GM21360 (cell line): ENCODE data around the gene LRCH1.
A peak's percentile ranks its signal among the peaks of the same experiment; 100 is the strongest.

Experiments used
- ATAC-seq: cut with Tn5 transposase; IDR thresholded peaks from one replicate; pipeline ENCODE4 v1.9.1; 2021; ENCODE audit warnings: mild to moderate bottlenecking, moderate library complexity; ENCODE audit not compliant: unreplicated experiment

Gene LRCH1

GRCh38 chr13:46686171-46686570 lies 133.2 kb downstream of the LRCH1 start:
- no peak for ATAC-seq

- ATAC-seq = peak; percentile 49
These were observed 134.8 kb downstream of the LRCH1 start for GRCh38 chr13:46687810-46688209.

DNA sequence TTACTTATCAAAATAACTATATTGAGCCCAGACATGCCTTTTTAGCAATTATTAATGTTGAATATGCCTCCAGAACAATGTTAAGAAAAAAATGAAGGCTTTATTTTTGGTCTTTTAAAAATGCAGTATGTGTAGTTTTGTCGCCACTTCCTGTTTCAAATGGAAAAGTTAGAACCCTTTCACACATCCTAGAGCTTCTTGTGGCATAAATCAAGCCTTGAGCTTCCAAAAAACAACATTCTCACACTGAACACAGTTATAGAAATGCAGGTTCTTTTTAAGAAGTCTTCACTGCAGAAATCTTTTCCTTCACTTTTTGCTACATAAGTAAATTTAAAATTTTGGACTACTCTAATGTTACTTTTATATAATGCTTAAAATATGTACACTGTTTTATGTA lies 135.3 kb downstream of the LRCH1 start:
- ATAC-seq = no peak

DNA sequence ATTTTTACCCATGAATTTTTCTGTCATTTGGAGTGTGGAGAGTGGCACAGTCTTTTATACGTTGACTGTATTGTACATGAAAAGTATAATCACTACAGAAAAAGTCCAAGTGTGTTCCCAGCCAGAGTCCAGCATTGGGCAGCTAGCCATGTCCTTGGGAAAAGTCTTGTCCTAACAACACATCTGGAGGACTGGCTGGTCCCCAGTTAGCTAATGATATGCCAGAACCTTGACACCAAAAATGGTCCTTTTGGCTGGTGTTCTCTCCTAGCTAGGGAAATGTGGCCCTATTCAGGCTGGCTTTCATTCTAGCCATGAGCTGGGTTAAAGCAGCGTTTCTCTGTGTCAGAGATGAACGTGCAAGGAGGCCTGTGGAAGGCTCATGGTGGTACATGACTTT lies 145.0 kb downstream of the LRCH1 start:
- no peak for ATAC-seq

DNA sequence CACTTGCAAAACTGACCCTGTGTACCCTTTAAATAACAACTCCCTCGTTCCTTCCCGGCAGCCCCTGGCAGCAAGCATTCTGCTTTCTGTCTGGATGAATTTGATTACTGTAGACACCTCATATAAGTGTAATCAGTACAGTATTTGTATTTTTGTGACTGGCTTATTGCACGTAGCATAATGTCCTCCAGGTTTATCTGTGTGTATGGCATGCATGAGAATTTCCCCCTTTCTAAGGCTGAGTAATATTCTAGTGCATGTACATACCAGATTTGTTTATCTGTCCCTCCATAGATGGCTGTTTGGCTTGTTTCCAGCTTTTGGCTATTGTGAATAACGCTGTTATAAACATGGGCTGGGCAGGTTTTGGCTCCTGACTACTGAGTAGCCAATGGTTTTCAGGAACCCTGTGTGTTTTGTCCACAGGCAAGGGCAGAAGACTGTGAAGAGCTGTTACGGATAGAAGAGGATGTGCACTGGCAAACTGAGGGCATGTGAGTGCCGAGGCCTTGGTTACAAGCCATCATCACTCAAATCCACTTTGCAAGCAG lies 146.0 kb downstream of the LRCH1 start:
- ATAC-seq = no peak

DNA sequence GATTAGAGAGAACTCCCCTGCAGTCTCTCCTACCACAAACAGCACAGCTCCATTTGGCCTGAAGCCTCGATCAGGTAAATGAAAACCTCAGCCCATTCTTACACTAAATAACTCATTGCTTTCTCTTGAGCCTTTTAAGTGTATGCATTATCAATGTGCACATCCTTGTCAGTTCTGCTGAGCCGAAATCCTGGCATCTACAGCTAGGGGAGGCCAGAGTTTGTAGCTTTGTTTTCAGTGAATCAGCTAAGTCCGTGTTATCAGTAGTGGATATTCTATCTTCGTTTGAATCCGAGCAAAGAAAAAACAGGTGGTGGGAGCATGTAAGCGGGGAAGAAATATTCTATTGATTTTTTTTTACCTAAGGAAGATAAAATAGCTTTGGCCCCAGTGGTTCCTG lies 159.6 kb downstream of the LRCH1 start:
- no peak for ATAC-seq

- ATAC-seq = no peak
These were observed 162.4 kb downstream of the LRCH1 start for GRCh38 chr13:46715363-46715762.

DNA sequence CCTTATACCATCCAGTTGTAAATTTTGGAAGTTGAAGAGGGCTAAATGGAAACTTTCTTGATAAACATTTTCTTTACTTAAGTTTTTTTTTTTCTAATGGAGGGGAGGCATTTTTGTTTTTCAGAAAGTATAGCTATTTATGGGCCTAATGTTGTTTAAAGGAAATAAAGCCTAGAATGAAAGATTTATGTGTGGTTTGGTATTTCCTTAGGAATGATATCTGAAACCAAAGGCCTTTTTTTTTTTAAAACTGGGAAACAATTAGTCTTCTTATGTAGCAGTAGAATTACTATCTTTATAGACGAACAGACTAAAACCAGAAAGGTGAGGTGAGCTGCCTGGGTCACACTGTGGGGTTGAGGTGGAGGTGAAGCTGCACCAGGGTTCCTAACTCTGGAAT lies 163.9 kb downstream of the LRCH1 start:
- ATAC-seq = no peak

- ATAC-seq = no peak
These were observed 164.3 kb downstream of the LRCH1 start for GRCh38 chr13:46717275-46717674.

DNA sequence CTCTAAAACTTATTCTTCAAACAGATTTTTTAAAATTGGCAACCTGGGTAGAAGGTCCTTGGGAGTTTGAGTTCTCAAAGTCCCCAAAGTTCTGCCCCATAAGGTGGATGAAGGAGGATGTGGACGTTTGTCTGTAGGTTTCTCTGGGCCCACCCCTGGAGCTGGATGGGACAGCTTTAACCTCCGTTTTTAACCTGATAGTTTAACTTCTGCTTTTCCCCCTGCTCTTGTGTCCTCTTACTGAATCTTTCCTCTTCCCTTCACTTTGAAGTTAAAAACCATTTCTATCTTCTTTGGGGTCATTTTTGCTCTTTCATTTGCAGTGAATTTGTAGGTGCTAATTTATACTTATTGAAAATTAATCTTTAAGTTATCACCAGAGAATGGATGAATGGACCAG lies 164.9 kb downstream of the LRCH1 start:
- no peak for ATAC-seq

GRCh38 chr13:46720189-46720588 lies 167.2 kb downstream of the LRCH1 start:
- ATAC-seq = peak; percentile 87

GRCh38 chr13:46721054-46721453 lies 168.1 kb downstream of the LRCH1 start:
- ATAC-seq = no peak

DNA sequence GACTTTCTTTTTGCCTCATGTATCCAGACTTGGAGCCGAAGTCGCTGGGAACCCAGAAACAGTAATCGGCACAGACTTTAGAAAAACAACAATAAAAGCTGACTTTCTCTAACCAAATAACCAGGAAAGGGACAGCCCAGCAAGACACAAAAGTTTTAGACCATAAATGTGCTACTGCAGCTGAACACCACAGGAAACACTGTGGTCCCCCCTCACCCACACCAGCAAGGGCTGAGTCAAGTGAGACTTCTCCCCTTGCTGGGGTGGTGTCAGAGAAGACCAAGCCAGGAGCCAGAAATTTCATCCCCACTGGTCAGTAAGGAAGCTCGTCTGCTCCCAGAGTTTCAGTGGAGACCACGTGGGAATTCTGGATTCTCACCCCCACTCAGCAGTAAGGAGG lies 173.4 kb downstream of the LRCH1 start:
- ATAC-seq = no peak

DNA sequence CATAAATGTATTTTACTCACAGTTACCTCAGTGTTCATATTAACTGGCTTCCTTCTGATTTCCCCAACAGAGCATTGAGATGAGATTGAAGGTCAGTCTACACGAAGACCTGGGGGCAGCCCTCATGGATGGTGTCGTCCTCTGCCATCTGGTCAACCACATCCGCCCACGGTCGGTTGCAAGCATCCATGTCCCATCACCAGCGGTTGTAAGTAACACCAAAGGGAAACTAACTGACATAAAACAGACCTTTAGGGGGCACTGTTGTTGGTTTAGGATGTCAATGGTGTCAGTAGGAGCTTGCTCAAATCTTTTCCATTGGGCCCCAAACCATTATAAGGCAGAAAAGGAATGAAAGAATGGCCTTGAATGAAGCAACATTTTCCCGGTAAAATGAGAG lies 175.8 kb downstream of the LRCH1 start:
- no peak for ATAC-seq

- ATAC-seq = no peak
These were observed 178.6 kb downstream of the LRCH1 start for GRCh38 chr13:46731535-46731934.

DNA sequence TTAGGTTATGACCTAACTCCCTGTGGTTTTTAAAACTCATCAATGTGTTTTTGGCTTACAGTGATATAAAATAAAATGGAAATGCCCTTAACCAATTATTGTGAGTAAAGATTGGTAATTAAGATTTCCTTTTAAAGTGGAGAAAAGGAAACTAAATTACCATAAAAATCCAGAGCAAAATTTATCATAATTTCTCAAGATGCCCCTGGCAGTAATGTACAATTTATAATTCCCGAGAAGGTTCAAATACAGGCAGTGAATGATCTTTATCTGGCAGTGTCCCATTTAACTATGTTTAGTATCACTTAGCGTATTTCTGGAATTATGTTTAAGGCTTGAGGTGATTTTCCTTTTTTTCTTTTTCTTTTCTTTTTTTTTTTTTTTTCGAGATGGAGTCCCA lies 182.5 kb downstream of the LRCH1 start:
- no peak for ATAC-seq

DNA sequence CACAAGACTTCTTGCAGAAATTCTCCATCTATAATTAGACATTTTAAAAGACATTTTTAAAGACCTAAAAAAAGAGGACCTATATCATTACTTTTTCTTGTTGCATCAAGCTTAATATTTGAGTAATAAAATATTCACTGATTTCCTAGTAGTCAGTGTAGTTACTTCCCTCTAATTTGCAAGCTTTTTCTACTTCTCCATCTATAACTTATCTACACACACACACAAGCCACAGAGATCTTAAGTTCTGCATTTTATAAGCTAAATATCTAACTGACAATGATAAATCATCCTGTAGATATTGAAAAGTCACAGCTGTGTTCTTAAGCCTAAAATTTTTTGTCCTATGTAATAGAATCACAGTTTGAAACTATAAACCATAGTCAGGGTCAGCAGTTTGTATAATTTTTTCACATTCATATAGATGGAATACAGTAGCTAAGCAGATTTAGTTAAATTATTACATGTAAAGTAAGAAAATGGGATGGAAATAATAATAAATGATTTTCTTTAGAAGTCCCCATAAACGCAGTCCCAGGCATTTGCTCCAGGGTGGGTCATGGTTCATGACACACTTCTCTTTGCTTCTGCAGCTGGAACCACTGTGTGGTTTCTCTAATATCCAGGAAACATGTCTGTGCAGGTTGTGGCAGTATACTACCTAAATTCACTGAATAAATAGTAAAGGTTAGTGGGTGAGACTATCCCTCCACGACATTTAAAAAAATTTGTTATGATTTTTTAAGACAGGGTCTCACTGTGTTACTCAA lies 183.8 kb downstream of the LRCH1 start:
- ATAC-seq = no peak

DNA sequence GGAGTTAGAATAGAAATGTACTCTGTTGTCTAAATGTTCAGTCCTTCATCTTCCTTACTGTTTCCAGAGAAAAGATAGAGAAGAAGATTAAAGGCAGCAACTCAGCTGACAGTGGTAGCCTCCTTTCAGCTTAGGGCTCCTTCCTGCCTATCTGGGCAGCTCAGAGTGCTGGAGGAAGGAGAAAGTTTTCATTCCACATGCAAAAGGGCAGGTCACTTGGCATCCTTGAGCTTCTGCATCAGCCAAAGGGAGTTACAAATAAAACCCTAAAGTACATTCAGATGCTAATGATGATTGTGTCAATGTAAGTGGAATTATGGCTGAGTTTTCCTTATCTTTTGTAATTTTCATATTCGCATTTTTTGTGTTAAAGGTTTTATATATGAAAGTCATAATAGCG lies 185.1 kb downstream of the LRCH1 start:
- no peak for ATAC-seq

GRCh38 chr13:46738766-46739165 lies 185.8 kb downstream of the LRCH1 start:
- ATAC-seq = no peak

GRCh38 chr13:46739447-46740098 lies 186.6 kb downstream of the LRCH1 start:
- no peak for ATAC-seq

DNA sequence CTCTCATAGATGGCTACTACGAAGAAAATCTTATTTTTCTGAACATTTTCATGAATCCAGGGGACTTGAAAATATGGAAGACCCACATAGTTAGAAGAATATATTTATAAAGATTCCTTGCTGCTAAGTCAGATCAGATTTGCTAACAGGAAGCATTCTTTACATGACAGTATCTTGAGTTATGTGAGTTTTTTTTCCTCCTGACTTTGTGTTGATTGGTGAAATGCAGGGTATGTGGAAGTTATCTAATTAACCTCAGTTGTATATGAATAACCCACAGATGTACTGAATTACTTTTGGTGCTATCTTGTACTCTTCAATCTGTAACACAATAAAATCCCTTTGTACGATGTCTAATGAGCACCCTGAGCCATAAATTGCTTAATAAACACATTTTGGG lies 190.2 kb downstream of the LRCH1 start:
- no peak for ATAC-seq

DNA sequence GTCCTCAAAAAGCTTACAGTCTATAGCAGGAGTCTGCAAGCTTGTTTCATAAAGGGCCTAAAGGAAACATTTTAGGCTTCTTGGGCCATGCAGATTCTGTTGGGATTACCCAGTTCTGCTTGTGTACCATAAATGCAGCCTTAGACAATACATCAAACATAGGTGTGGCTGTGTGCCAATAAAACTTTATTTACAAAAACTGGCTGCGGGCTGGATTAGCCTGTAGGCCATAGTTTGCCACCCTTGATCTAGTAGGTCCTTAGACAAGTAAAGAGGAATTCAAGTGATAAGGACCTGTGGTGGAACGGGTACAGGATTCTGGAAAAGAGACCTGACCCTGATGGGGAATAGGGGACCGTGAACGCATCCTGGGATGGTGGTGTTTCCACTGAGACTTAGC lies 192.1 kb downstream of the LRCH1 start:
- no peak for ATAC-seq
